HepG2 (cell line): ENCODE results near the gene TBC1D7. TPM values are rescaled to one million over a fixed set of nuclear protein-coding genes. Genes with fewer than 3 reads are reported as not detected.

Experiments used
- CC2D1A ChIP-seq: sonication (generic); formaldehyde crosslinking; IDR thresholded peaks from 2 replicates; pipeline ENCODE4 v1.8.1; 2023; ENCODE audit warnings: mild to moderate bottlenecking, missing genetic modification reagents
- CREM ChIP-seq, 2 experiments: sonication (generic) in 1 of 2; formaldehyde crosslinking in 1 of 2; IDR thresholded peaks; 2 replicates each; pipeline versions ENCODE4 v1.4.0 to v1.6.1; 2016 to 2020; ENCODE audit warnings: antibody characterized with exemption in 1 of 2, mild to moderate bottlenecking in 1 of 2, missing genetic modification reagents in 1 of 2
- DMAP1 ChIP-seq: IDR thresholded peaks from 2 replicates; pipeline ENCODE4 v1.6.1; 2016
- GTF2F1 ChIP-seq: fragments of 150-350 bp; IDR thresholded peaks from 2 replicates; pipeline ENCODE4 v1.6.1; 2014; ENCODE audit warnings: low read length
- HNRNPLL ChIP-seq: fragments of 200-400 bp; formaldehyde crosslinking; IDR thresholded peaks from 2 replicates; pipeline ENCODE4 v1.6.1; 2017; ENCODE audit warnings: mild to moderate bottlenecking, low read depth, low read length; ENCODE audit not compliant: poor library complexity, severe bottlenecking
- ISL2 ChIP-seq: sonication (generic); formaldehyde crosslinking; IDR thresholded peaks from 2 replicates; pipeline ENCODE4 v1.5.0; 2020; ENCODE audit warnings: missing genetic modification reagents
- KLF9 ChIP-seq: IDR thresholded peaks from 2 replicates; pipeline ENCODE4 v1.6.1; 2016; ENCODE audit warnings: low read depth
- RAD21 ChIP-seq: fragments of 450-650 bp; formaldehyde crosslinking; IDR thresholded peaks from 2 replicates; pipeline ENCODE4 v1.5.0; 2020; ENCODE audit warnings: mild to moderate bottlenecking
- SAFB2 ChIP-seq: sonication (generic); formaldehyde crosslinking; IDR thresholded peaks from 2 replicates; pipeline ENCODE4 v1.5.1; 2020; ENCODE audit warnings: missing genetic modification reagents, low read depth, mild to moderate bottlenecking, borderline replicate concordance
- SIX4 ChIP-seq: sonication (generic); formaldehyde crosslinking; IDR thresholded peaks from 2 replicates; pipeline ENCODE4 v1.4.0; 2020; ENCODE audit warnings: missing genetic modification reagents
- ZNF460 ChIP-seq: sonication (generic); formaldehyde crosslinking; IDR thresholded peaks from 2 replicates; pipeline ENCODE4 v1.5.1; 2020; ENCODE audit warnings: missing genetic modification reagents, mild to moderate bottlenecking, borderline replicate concordance
- ZNF546 ChIP-seq: sonication (generic); formaldehyde crosslinking; conservative IDR thresholded peaks from 2 replicates; pipeline ENCODE4 v1.8.1; 2023; ENCODE audit warnings: mild to moderate bottlenecking, missing genetic modification reagents
- ZNF563 ChIP-seq: sonication (generic); formaldehyde crosslinking; IDR thresholded peaks from 2 replicates; pipeline ENCODE4 v1.8.0; 2022; ENCODE audit warnings: mild to moderate bottlenecking, moderate library complexity, missing genetic modification reagents
- ZNF747 ChIP-seq: sonication (generic); formaldehyde crosslinking; IDR thresholded peaks from 2 replicates; pipeline ENCODE4 v1.8.1; 2023; ENCODE audit warnings: missing genetic modification reagents, mild to moderate bottlenecking, borderline replicate concordance
- ZNF75D ChIP-seq: sonication (generic); formaldehyde crosslinking; IDR thresholded peaks from 2 replicates; pipeline ENCODE4 v1.8.1; 2023; ENCODE audit warnings: missing genetic modification reagents, mild to moderate bottlenecking, borderline replicate concordance
- ZNF761 ChIP-seq: sonication (generic); formaldehyde crosslinking; conservative IDR thresholded peaks from 2 replicates; pipeline ENCODE4 v1.4.0; 2020; ENCODE audit warnings: mild to moderate bottlenecking, missing genetic modification reagents
- ZNF772 ChIP-seq: sonication (generic); formaldehyde crosslinking; IDR thresholded peaks from 2 replicates; pipeline ENCODE4 v1.5.0; 2020; ENCODE audit warnings: mild to moderate bottlenecking, missing genetic modification reagents
- ZNF792 ChIP-seq: IDR thresholded peaks from 2 replicates; pipeline ENCODE4 v1.6.1; 2016
- polyA plus RNA-seq, 8 experiments: library from polyadenylated mRNA; depleted of rRNA in 3 of 8; stranded (reverse) in 7 of 8; unstranded in 1 of 8; fragments of >200 nt; fragmentation: Illumina TruSeq in 4 of 8; extraction: Trizol in 4 of 8; gene quantifications; 2 replicates each; pipeline versions ENCODE4 v1.2.1 to v1.2.3, GENCODE V29; 2011 to 2016; ENCODE audit warnings: low read depth in 4 of 8, missing spikeins in 1 of 8, mixed read lengths in 1 of 8; ENCODE audit not compliant: insufficient read depth in 1 of 8
- total RNA-seq, 5 experiments: library from RNA; depleted of rRNA; stranded (reverse); fragments of >200 nt; fragmentation: Illumina TruSeq; extraction: Trizol; gene quantifications; 2 replicates each; pipeline ENCODE4 v1.2.3, GENCODE V29; 2016; ENCODE audit warnings: low read depth in 1 of 5
- TF ChIP-seq, protein P1 (sequence below): sonication (generic); formaldehyde crosslinking; IDR thresholded peaks from 2 replicates; pipeline ENCODE4 v1.9.0; 2022; ENCODE audit warnings: low read depth, missing genetic modification reagents
- TF ChIP-seq, protein P2 (sequence below): sonication (generic); formaldehyde crosslinking; IDR thresholded peaks from 2 replicates; pipeline ENCODE4 v1.5.0; 2020; ENCODE audit warnings: mild to moderate bottlenecking, missing genetic modification reagents
- TF ChIP-seq, protein P3 (sequence below): sonication (generic); formaldehyde crosslinking; IDR thresholded peaks from 2 replicates; pipeline ENCODE4 v1.9.0; 2021; ENCODE audit warnings: missing genetic modification reagents, borderline replicate concordance
- TF ChIP-seq, protein P4 (sequence below): conservative IDR thresholded peaks from 2 replicates; pipeline ENCODE4 v1.6.1; 2018; ENCODE audit warnings: missing genetic modification reagents

The TBC1D7 gene
- total and polyA plus RNA-seq, 2 of the 13 experiments (the other 11 are each of a cell fraction or from before 2014, with no cell fraction given): 23.3 to 30.8 TPM

DNA sequence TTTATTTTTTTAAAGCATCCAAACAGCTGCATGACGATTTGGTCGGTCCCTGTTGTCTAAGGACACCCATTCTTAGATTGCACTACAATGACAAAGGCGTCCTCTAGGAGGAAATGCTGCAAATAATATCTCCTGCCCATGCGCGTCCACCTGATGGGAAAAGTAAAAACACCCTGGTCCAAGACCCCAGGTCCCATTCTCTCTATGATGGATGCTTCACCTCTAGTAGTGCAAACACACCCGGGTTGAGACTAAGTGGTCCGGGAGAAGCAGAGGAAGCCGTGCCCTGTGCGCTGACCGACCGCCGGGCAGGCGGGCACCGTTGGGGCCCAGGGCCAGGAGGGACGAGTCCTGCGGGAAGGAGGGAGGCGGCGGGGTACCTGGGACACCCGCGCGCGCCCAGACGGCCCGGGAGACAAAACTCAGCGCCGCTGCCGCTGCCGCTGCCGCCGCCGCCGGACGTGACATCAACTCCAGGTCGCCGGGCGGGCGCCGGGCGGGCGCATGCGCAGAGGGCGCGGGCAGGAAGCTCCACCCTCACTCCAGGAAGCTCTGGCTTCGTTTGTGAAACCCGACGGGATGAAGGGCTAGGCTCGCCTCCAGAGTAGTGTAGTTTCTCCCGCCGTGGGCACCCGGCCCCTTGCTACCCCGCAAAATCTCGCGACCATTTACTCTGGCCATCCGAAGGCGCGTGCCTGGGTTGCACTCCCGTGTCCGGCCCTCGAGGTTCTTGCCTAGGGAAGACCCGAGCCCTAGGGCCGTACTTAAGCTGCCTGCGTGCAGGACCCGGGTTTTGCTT is at the start of gene TBC1D7 (continued):
- TF ChIP-seq, protein P1, sequence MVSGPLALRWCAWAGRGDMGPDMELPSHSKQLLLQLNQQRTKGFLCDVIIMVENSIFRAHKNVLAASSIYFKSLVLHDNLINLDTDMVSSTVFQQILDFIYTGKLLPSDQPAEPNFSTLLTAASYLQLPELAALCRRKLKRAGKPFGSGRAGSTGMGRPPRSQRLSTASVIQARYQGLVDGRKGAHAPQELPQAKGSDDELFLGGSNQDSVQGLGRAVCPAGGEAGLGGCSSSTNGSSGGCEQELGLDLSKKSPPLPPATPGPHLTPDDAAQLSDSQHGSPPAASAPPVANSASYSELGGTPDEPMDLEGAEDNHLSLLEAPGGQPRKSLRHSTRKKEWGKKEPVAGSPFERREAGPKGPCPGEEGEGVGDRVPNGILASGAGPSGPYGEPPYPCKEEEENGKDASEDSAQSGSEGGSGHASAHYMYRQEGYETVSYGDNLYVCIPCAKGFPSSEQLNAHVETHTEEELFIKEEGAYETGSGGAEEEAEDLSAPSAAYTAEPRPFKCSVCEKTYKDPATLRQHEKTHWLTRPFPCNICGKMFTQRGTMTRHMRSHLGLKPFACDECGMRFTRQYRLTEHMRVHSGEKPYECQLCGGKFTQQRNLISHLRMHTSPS: no peak
- peak; percentile 92 for TF ChIP-seq ZNF546 (CRISPR knock-in tag)
- peak; percentile 3; the same call in 1 of the 2 replicates for TF ChIP-seq CREM (IDR thresholded peaks at IDR 0.05)
- no peak for TF ChIP-seq CREM (CRISPR knock-in tag; IDR thresholded peaks at IDR 0.05)
- TF ChIP-seq ISL2 (CRISPR knock-in tag): peak; percentile 54
- no peak for TF ChIP-seq ZNF460 (CRISPR knock-in tag)
- TF ChIP-seq ZNF761 (CRISPR knock-in tag): 0 out of 2 replicates have a peak, but pooled peaks have one; percentile 23
- TF ChIP-seq, protein P2, sequence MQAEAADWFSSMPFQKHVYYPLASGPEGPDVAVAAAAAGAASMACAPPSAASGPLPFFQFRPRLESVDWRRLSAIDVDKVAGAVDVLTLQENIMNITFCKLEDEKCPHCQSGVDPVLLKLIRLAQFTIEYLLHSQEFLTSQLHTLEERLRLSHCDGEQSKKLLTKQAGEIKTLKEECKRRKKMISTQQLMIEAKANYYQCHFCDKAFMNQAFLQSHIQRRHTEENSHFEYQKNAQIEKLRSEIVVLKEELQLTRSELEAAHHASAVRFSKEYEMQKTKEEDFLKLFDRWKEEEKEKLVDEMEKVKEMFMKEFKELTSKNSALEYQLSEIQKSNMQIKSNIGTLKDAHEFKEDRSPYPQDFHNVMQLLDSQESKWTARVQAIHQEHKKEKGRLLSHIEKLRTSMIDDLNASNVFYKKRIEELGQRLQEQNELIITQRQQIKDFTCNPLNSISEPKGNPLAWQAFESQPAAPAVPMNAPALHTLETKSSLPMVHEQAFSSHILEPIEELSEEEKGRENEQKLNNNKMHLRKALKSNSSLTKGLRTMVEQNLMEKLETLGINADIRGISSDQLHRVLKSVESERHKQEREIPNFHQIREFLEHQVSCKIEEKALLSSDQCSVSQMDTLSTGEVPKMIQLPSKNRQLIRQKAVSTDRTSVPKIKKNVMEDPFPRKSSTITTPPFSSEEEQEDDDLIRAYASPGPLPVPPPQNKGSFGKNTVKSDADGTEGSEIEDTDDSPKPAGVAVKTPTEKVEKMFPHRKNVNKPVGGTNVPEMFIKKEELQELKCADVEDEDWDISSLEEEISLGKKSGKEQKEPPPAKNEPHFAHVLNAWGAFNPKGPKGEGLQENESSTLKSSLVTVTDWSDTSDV (CRISPR knock-in tag): no peak
- no peak for TF ChIP-seq ZNF75D
- TF ChIP-seq HNRNPLL: peak; percentile 82
- TF ChIP-seq DMAP1 (CRISPR knock-in tag): peak; percentile 83
- TF ChIP-seq ZNF747 (CRISPR knock-in tag): peak; percentile 81
- no peak for TF ChIP-seq GTF2F1
- 0 out of 2 replicates have a peak, but pooled peaks have one; percentile 38 for TF ChIP-seq CC2D1A (CRISPR knock-in tag)
- TF ChIP-seq, protein P3, sequence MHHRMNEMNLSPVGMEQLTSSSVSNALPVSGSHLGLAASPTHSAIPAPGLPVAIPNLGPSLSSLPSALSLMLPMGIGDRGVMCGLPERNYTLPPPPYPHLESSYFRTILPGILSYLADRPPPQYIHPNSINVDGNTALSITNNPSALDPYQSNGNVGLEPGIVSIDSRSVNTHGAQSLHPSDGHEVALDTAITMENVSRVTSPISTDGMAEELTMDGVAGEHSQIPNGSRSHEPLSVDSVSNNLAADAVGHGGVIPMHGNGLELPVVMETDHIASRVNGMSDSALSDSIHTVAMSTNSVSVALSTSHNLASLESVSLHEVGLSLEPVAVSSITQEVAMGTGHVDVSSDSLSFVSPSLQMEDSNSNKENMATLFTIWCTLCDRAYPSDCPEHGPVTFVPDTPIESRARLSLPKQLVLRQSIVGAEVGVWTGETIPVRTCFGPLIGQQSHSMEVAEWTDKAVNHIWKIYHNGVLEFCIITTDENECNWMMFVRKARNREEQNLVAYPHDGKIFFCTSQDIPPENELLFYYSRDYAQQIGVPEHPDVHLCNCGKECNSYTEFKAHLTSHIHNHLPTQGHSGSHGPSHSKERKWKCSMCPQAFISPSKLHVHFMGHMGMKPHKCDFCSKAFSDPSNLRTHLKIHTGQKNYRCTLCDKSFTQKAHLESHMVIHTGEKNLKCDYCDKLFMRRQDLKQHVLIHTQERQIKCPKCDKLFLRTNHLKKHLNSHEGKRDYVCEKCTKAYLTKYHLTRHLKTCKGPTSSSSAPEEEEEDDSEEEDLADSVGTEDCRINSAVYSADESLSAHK (CRISPR knock-in tag): no peak
- TF ChIP-seq, protein P4, sequence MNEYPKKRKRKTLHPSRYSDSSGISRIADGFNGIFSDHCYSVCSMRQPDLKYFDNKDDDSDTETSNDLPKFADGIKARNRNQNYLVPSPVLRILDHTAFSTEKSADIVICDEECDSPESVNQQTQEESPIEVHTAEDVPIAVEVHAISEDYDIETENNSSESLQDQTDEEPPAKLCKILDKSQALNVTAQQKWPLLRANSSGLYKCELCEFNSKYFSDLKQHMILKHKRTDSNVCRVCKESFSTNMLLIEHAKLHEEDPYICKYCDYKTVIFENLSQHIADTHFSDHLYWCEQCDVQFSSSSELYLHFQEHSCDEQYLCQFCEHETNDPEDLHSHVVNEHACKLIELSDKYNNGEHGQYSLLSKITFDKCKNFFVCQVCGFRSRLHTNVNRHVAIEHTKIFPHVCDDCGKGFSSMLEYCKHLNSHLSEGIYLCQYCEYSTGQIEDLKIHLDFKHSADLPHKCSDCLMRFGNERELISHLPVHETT (CRISPR knock-in tag): 0 out of 2 replicates have a peak, but pooled peaks have one; percentile 60
- TF ChIP-seq ZNF563: 0 out of 2 replicates have a peak, but pooled peaks have one; percentile 35
- TF ChIP-seq ZNF792 (CRISPR knock-in tag): peak; percentile 23; the same call in 1 of the 2 replicates
- no peak for TF ChIP-seq SIX4 (CRISPR knock-in tag)
- TF ChIP-seq RAD21 (CRISPR knock-in tag): peak; percentile 22; the same call in 1 of the 2 replicates
- no peak for TF ChIP-seq SAFB2
- 0 out of 2 replicates have a peak, but pooled peaks have one; percentile 61 for TF ChIP-seq ZNF772 (CRISPR knock-in tag)
- no peak for TF ChIP-seq KLF9 (CRISPR knock-in tag)
